DMS 273 (cell line): ENCODE data around the gene VSTM2A.
"Not testable (repeated sequence)": the region's sequence is repeated elsewhere in the genome, so short reads cannot be mapped to it uniquely, and the experiment has no call there.

ENCODE experiments used
- DNase-seq: peaks from one replicate; lab custom pipeline; 2025; ENCODE audit not compliant: unreplicated experiment; lab: John Stamatoyannopoulos, UW

Gene VSTM2A, protein sequence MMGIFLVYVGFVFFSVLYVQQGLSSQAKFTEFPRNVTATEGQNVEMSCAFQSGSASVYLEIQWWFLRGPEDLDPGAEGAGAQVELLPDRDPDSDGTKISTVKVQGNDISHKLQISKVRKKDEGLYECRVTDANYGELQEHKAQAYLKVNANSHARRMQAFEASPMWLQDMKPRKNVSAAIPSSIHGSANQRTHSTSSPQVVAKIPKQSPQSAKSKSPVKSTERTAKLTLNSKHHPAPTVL

GRCh38 chr7:54541669-54542625 is at the start of gene VSTM2A:
Gene VSTM2A, plus strand, starts transcription at chr7:54542375. Its CDS starts 356 bp downstream, at chr7:54542731.
- DNase-seq: peak; percentile 74

DNA sequence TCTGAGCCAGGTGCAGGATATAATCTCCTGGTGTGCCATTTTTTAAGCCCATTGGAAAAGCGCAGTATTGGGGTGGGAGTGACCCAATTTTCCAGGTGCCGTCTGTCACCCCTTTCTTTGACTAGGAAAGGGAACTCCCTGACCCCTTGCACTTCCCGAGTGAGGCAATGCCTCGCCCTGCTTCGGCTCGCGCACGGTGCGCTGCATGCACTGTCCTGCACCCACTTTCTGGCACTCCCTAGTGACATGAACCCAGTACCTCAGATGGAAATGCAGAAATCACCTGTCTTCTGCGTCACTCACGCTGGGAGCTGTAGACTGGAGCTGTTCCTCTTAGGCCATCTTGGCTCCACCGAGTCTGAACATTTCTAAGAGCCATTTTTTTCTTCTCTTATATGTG is 37.6 kb upstream of the VSTM2A start:
- DNase-seq: not testable (repeated sequence)

- no peak for DNase-seq
Observed at GRCh38 chr7:54529568-54529967, 12.6 kb upstream of the VSTM2A start.

GRCh38 chr7:54538122-54538521 is 4.1 kb upstream of the VSTM2A start:
- no peak for DNase-seq

- DNase-seq: no peak
Observed at GRCh38 chr7:54543051-54543488, 895 bp downstream of the VSTM2A start.

DNA sequence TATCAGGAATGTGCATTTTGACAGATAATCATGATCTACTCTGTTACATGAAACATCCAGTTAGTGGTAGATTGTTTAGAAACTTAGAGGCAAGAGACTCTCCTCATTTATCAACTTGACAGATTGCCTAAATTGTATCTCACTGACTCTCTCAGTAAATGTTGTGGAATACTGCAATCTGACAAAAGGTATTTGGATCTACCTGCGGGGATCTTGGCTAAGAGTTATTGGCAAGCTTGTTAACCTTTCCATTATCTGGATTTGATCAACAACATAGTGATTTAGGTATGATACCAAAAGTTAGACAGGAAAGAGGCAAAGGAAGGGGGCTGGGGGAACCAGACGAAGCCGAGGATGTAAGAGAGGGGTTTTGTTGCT is 2.0 kb downstream of the VSTM2A start:
- DNase-seq: no peak

DNA sequence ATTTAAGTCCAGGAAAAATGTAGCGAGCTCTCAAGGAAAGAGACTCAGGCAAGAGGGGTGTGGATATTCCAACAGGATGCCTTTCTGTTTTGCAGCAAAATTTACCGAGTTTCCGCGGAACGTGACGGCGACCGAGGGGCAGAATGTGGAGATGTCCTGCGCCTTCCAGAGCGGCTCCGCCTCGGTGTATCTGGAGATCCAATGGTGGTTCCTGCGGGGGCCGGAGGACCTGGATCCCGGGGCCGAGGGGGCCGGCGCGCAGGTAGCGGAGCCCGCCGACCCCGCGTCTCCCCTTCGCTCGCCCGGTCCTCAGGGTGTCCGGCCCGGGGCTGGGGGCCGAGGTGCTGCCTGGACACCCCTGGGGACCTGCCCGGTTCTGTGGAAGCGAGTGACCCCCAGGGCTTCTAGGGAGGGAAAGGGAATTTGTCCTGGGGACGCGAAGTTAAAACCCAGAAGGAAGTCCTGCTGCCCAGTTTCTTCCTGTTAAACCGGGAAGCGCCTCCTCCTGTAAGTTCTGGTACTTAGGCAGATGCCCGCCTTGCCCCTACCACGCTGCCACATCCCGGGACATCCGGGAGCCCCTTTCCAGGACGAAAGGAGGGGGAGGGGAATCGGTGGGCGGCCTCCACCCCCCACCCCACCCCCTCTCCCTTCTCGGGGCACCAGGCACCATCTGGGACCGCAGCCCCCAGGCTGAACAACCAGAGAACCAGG is 2.5 kb downstream of the VSTM2A start:
- no peak for DNase-seq

DNA sequence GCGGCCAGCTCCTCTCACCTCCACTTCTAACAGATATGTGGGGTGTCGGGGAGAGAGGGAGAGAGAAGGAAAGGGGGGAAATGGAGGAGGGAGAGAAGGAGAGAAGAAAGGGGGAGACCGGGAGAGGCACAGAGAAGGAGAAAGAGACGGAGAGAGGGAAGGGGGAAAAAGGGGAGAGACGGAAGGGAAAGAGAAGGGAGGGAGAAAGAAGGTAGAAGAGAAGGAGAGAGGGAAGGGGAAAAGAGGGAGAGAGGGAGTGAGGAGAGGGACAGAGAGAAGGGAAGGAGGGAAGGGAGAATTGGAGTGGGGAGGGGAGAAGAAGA is 3.0 kb downstream of the VSTM2A start:
- no peak for DNase-seq

- peak; percentile 72 for DNase-seq
Observed at GRCh38 chr7:54546081-54546985, 4.2 kb downstream of the VSTM2A start.

GRCh38 chr7:54546986-54547314 is 4.8 kb downstream of the VSTM2A start:
- DNase-seq: no peak

DNA sequence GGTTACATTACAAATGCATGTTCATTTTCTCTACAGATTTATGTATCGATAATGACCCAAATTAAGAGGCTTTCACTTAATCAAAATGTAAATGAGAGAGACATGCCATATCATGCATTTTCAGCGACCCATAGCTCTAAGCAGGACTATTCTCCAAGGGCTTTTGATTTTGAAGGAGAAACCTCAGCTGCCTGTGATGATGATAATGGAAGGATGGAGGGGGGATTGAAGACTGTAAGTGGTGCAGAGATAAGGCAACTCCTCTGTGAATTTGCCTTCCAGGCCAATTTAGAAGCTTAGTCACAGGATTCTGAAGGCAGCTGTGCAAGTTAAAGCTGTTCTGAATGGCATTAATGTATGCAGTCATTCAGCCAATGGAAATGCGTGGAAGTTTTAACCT is 8.3 kb downstream of the VSTM2A start:
- DNase-seq: no peak

- DNase-seq: no peak
Observed at GRCh38 chr7:54556121-54556520, 13.9 kb downstream of the VSTM2A start.

GRCh38 chr7:54559401-54559800 is 17.2 kb downstream of the VSTM2A start:
- DNase-seq: no peak

DNA sequence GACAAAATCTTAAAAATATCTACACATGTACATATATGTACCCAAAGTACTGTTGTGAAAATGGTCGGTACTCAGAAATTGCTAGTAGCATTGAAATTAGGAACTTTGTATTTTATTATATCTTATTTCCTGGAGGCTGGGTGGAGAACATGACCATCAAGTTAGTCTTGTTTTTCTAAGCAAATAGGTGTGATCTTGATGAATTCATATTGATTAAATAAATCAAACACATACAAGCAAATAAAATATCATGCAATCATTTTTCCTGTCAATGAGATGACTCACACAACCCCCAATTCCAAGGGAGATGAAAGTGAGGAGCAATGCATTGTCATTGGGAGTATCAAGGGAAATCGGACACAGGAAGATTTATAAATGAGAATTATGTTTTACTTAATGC is 18.0 kb downstream of the VSTM2A start:
- no peak for DNase-seq

GRCh38 chr7:54560723-54561122 is 18.5 kb downstream of the VSTM2A start:
- DNase-seq: no peak

DNA sequence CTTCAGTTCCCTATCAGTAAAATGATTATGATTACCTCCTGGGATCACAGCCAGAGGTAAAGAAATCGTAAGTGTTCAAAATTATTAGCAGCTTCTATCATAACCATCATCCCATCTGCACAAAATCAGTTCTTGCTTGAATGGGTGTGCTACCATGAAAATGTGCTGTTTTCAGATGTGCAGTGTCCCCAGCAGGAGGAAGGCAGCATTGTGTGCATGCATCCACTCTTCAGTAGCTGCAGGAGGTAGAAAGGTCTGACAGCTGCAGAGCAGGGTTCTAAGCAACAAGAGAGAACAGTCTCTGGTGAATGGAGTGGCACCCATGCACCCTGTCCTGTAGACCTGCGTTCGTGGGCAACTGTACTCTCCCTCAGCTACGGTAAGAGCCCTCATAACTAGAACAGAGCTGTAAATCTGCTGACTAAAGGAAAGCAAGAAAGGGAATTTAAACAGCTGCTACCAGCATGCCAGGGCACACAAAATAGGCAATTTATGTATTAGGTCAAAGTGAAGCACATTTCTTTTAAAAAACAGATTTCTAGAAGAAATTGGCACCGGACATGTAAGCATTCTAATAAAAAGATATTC is 21.2 kb downstream of the VSTM2A start:
- no peak for DNase-seq

- no peak for DNase-seq
Observed at GRCh38 chr7:54565432-54565831, 23.3 kb downstream of the VSTM2A start.

DNA sequence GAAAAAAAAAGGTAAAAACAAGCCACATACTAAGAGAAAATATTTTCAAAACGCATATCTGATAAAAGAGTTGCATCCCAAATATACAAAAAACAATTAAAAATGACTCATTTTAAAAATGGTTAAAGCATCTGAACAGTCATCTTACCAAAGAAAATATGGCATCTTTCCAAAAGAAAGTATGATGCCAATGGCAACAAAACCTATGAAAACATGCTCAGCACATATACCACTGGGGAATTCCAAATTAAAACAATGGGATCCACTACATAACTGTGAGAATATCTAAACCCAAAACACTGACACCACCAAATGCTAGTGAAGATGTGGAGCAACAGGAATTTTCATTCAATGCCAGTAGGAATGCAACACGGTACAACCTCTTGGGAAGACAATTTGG is 39.3 kb downstream of the VSTM2A start:
- no peak for DNase-seq

GRCh38 chr7:54591404-54592386 is 49.5 kb downstream of the VSTM2A start:
- DNase-seq: no peak
